Transverse colon (tissue), 4 donors: Measurements from ENCODE around the gene TXNRD1. TPM values are rescaled to one million over a fixed set of nuclear protein-coding genes. Genes with fewer than 3 reads are reported as not detected.

ENCODE experiments used
- DNase-seq: peaks from one replicate; pipeline ENCODE4 v3.0.0-alpha.2; 2019
- H3K27ac ChIP-seq, 4 donors: fragments of 200-600 bp; sonication (generic); 2 replicates each; pipeline ENCODE4 v1.5.1; 2016 to 2018; ENCODE audit warnings: inconsistent platforms in 4 of 4
- H3K27me3 ChIP-seq: fragments of 200-600 bp; sonication (generic); 2 replicates; pipeline ENCODE4 v1.5.1; 2017; ENCODE audit warnings: inconsistent platforms
- H3K36me3 ChIP-seq, 4 donors: fragments of 200-600 bp; sonication (generic); 2 replicates each; pipeline ENCODE4 v1.5.1; 2017 to 2019; ENCODE audit warnings: inconsistent platforms in 4 of 4
- H3K4me1 ChIP-seq, 4 donors: fragments of 200-600 bp; sonication (generic); 2 replicates each; pipeline ENCODE4 v1.5.1; 2017 to 2020; ENCODE audit warnings: inconsistent platforms in 4 of 4
- H3K4me3 ChIP-seq, 4 donors: fragments of 200-600 bp; sonication (generic); 1 replicate in 1 of 4; 2 replicates in 3 of 4; pipeline versions ENCODE4 v1.5.1 to v1.6.1; 2017 to 2019; ENCODE audit warnings: inconsistent platforms in 4 of 4
- H3K9me3 ChIP-seq, 2 donors: fragments of 200-600 bp; sonication (generic); 2 replicates each; pipeline ENCODE4 v1.5.1; 2017 to 2019; ENCODE audit warnings: inconsistent platforms in 2 of 2
- CTCF ChIP-seq, 5 experiments: fragments of 200-600 bp in 3 of 5; fragments of 450-650 bp in 2 of 5; sonication (generic) in 3 of 5; IDR thresholded peaks; 1 replicate in 2 of 5; 2 replicates in 3 of 5; pipeline ENCODE4 v1.5.1; 2016 to 2017; ENCODE audit warnings: antibody characterized with exemption in 5 of 5, inconsistent platforms in 3 of 5, mild to moderate bottlenecking in 2 of 5, moderate library complexity in 1 of 5
- EP300 ChIP-seq: sonication (generic); formaldehyde crosslinking; IDR thresholded peaks from one replicate; pipeline ENCODE4 v1.6.1; 2017; ENCODE audit warnings: antibody characterized with exemption, low read depth
- POLR2A ChIP-seq: fragments of 450-650 bp; IDR thresholded peaks from one replicate; pipeline ENCODE4 v1.6.1; 2016; ENCODE audit warnings: antibody characterized with exemption, mild to moderate bottlenecking, moderate library complexity
- POLR2AphosphoS5 ChIP-seq, 3 donors: sonication (generic); formaldehyde crosslinking; IDR thresholded peaks; one replicate each; pipeline ENCODE4 v1.6.1; 2016; ENCODE audit warnings: antibody characterized with exemption in 3 of 3
- WGBS, 2 donors: methylation state at CpG; one replicate each; pipeline ENCODE4 v1.1.5; 2018; ENCODE audit warnings: low coverage in 1 of 2; 5-methylcytosine and 5-hydroxymethylcytosine counted together
- in situ Hi-C, 4 donors: fragments of 200-750 bp; cut with MboI; loops; one replicate each; pipeline versions ENCODE4 v1.15.0 to v1.15.1; 2017; ENCODE audit warnings: low sequenced_read_pairs in 3 of 4, low pct_ligation_motif_present in 1 of 4, low pct_unique_long_range_greater_than_20kb in 1 of 4
- intact Hi-C: fragments of 100-400 bp; cut with DNase I; formaldehyde crosslinking; loops from one replicate; pipeline ENCODE4 v1.15.1; 2023; ENCODE audit warnings: low total_unique reads
- total RNA-seq, 4 donors: library from RNA; depleted of rRNA; stranded (reverse); fragments of >200 nt; gene quantifications; one replicate each; pipeline ENCODE4 v1.1.0, GENCODE V29; 2016

TXNRD1 gene
- total RNA-seq, 4 donors from 2014 or later, result 72.9 to 127 (median 122) TPM

GRCh38 chr12:104249898-104250297 lies 34.3 kb downstream of the TXNRD1 start:
- intact Hi-C loops (no loop called here), in situ Hi-C loops (no loop called here)
- whole genome bisulfite sequencing, 2 donors, result 94 to 97% methylated on average over 3 to 4 of the region's 4 CpGs
- TF ChIP-seq EP300 (no peak), CTCF (IDR thresholded peaks at IDR 0.05) (no peak), POLR2AphosphoS5 (IDR thresholded peaks at IDR 0.05) (no peak), POLR2A (no peak)
- Histone ChIP-seq H3K4me3 (no peak overlapping the region), H3K36me3 (no peaks in the 10 kb centered on the region), H3K27me3 (no peaks in the 10 kb centered on the region), H3K9me3 (no peaks in the 10 kb centered on the region), H3K4me1 (no peaks in the 10 kb centered on the region), H3K27ac (no peak overlapping the region)
- no peak for DNase-seq

- DNase-seq, result no peak
- Histone ChIP-seq H3K27me3 (no peaks in the 10 kb centered on the region), H3K36me3 (no peaks in the 10 kb centered on the region), H3K27ac (no peak overlapping the region), H3K4me1 (no peaks in the 10 kb centered on the region), H3K4me3 (no peak overlapping the region), H3K9me3 (no peaks in the 10 kb centered on the region)
- 69 to 73% methylated on average over 2 of the region's 2 CpGs for WGBS, 2 donors
- TF ChIP-seq CTCF (IDR thresholded peaks at IDR 0.05) (no peak), POLR2AphosphoS5 (IDR thresholded peaks at IDR 0.05) (no peak), POLR2A (no peak), EP300 (no peak)
- in situ Hi-C loops (no loop called here), intact Hi-C loops (no loop called here)
These were observed 35.0 kb downstream of the TXNRD1 start for GRCh38 chr12:104250366-104251125.

- no peak for TF ChIP-seq CTCF (IDR thresholded peaks at IDR 0.05)
- TF ChIP-seq POLR2AphosphoS5 (IDR thresholded peaks at IDR 0.05), result no peak
- TF ChIP-seq POLR2A, result no peak
- no peak for TF ChIP-seq EP300
- H3K27ac ChIP-seq, result no peak overlapping the region
- no peaks in the 10 kb centered on the region for H3K36me3 ChIP-seq
- H3K9me3 ChIP-seq, result no peaks in the 10 kb centered on the region
- H3K4me1 ChIP-seq, result no peaks in the 10 kb centered on the region
- no peak for DNase-seq
- no peaks in the 10 kb centered on the region for H3K27me3 ChIP-seq
- no peak overlapping the region for H3K4me3 ChIP-seq
- intact Hi-C loops (no loop called here), in situ Hi-C loops (no loop called here)
These were observed 42.4 kb downstream of the TXNRD1 start for GRCh38 chr12:104257913-104258472.

- no peak for TF ChIP-seq POLR2AphosphoS5 (IDR thresholded peaks at IDR 0.05)
- TF ChIP-seq POLR2A, result no peak
- TF ChIP-seq EP300, result no peak
- TF ChIP-seq CTCF (IDR thresholded peaks at IDR 0.05), result no peak
- intact Hi-C loops (no loop called here), in situ Hi-C loops (no loop called here)
- 95 to 100% methylated on average over 2 of the region's 2 CpGs for WGBS, 2 donors
- no peaks in the 10 kb centered on the region for H3K27me3 ChIP-seq
- DNase-seq, result no peak
- no peaks in the 10 kb centered on the region for H3K4me1 ChIP-seq
- H3K4me3 ChIP-seq, result no peak overlapping the region
- H3K9me3 ChIP-seq, result no peaks in the 10 kb centered on the region
- H3K36me3 ChIP-seq, result no peaks in the 10 kb centered on the region
- H3K27ac ChIP-seq, result no peak overlapping the region
These were observed 43.0 kb downstream of the TXNRD1 start for GRCh38 chr12:104258476-104259067.
